Sigmoid colon (tissue), 4 donors: ENCODE data around the gene PMPCB.
"Not testable (repeated sequence)": the region's sequence is repeated elsewhere in the genome, so short reads cannot be mapped to it uniquely, and the experiment has no call there.

Source experiments
- CTCF ChIP-seq, 4 experiments: fragments of 450-650 bp in 3 of 4; fragments of 200-600 bp in 1 of 4; IDR thresholded peaks; one replicate each; pipeline ENCODE4 v1.5.1; 2016 to 2019; ENCODE audit warnings: antibody characterized with exemption in 4 of 4, mild to moderate bottlenecking in 3 of 4, moderate library complexity in 2 of 4
- EP300 ChIP-seq, 4 donors: sonication (generic); formaldehyde crosslinking; IDR thresholded peaks; one replicate each; pipeline ENCODE4 v1.6.1; 2017; ENCODE audit warnings: antibody characterized with exemption in 4 of 4
- POLR2A ChIP-seq, 2 donors: fragments of 450-650 bp; IDR thresholded peaks; one replicate each; pipeline ENCODE4 v1.6.1; 2016; ENCODE audit warnings: antibody characterized with exemption in 2 of 2, mild to moderate bottlenecking in 2 of 2, moderate library complexity in 2 of 2
- POLR2AphosphoS5 ChIP-seq, 4 donors: sonication (generic); formaldehyde crosslinking; IDR thresholded peaks; one replicate each; pipeline ENCODE4 v1.6.1; 2017; ENCODE audit warnings: antibody characterized with exemption in 4 of 4

GRCh38 chr7:103273374-103273773 lies 23.9 kb upstream of the PMPCB start:
- not testable (repeated sequence) for TF ChIP-seq CTCF, POLR2AphosphoS5, POLR2A, EP300 (IDR thresholded peaks at IDR 0.05)
